Measurements from ENCODE around the gene MELTF.

The MELTF gene

GRCh38 chr3:196991581-196992460 is 37.8 kb downstream of the MELTF start:
- no peak for DNase-seq

- DNase-seq: no peak
Measured at GRCh38 chr3:196990601-196991007, 39.0 kb downstream of the MELTF start.

GRCh38 chr3:196989721-196990262 is 39.8 kb downstream of the MELTF start:
- DNase-seq: no peak

- DNase-seq: no peak
Measured at GRCh38 chr3:196988241-196989029, 41.2 kb downstream of the MELTF start.

GRCh38 chr3:196987022-196987421 is 42.6 kb downstream of the MELTF start:
- DNase-seq: no peak

GRCh38 chr3:196985954-196986885 is 43.4 kb downstream of the MELTF start:
- DNase-seq: no peak

- DNase-seq: no peak
Measured at GRCh38 chr3:196985298-196985697, 44.3 kb downstream of the MELTF start.

GRCh38 chr3:196983186-196983585 is 46.4 kb downstream of the MELTF start:
- no peak for DNase-seq

- DNase-seq: no peak
Measured at GRCh38 chr3:196981657-196982056, 48.0 kb downstream of the MELTF start.

- no peak for DNase-seq
Measured at GRCh38 chr3:196979545-196979944, 50.1 kb downstream of the MELTF start.

GRCh38 chr3:196976941-196977340 is 52.7 kb downstream of the MELTF start:
- DNase-seq: no peak

GRCh38 chr3:196975349-196975748 is 54.3 kb downstream of the MELTF start:
- no peak for DNase-seq

GRCh38 chr3:196974661-196975060 is 55.0 kb downstream of the MELTF start:
- DNase-seq: no peak

GRCh38 chr3:196971094-196971698 is 58.4 kb downstream of the MELTF start:
- no peak for DNase-seq

GRCh38 chr3:196970547-196971093 is 59.0 kb downstream of the MELTF start:
- DNase-seq: no peak

- DNase-seq: peak; percentile 64
Measured at GRCh38 chr3:196969660-196970546, 59.7 kb downstream of the MELTF start.

GRCh38 chr3:196969134-196969659 is 60.4 kb downstream of the MELTF start:
- DNase-seq: peak; percentile 34

- peak; percentile 30 for DNase-seq
Measured at GRCh38 chr3:196968233-196969133, 61.1 kb downstream of the MELTF start, which contains the start of gene PIGZ. Gene PIGZ, minus strand, starts transcription at chr3:196968833. Its CDS starts 16,802 bp downstream, at chr3:196952031.
